ENCODE data around the gene CRTAC1. TPM values are rescaled to one million over a fixed set of nuclear protein-coding genes. Genes with fewer than 3 reads are reported as not detected.

Gene CRTAC1
- polyA plus RNA-seq, 4 donors, result 4.4 to 52.9 (median 31.3) TPM

GRCh38 chr10:97818572-97818971, 211.8 kb downstream of the CRTAC1 start:
- DNase-seq (ENCODE audit: low read depth in 4 of 4, low spot score in 3 of 4), result no peak

DNA sequence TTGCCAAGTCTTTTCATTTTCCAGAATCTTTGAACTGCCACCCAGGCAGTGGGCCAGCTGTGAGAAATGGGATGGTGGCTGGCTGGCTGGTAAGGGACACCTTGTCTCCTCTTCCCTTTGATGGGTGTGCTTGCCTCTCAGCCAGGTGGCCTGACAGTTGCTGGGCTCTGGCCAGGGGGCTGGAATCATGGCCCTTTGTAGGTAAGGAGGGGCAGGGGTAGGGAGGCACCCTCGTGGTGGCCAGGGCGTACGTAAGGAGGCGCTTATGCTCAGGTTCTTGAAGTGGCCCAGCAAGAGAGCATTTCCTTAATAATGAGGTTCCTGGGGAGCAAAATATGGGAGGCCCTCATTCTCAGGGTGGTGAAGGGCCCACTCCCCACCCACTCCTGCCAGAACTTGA, 213.8 kb downstream of the CRTAC1 start:
- no peak for DNase-seq (ENCODE audit: low read depth in 4 of 4, low spot score in 3 of 4)

Other genes starting within 250 kb of the CRTAC1 start
- gene GOLGA7B, start 180.8 kb downstream of the CRTAC1 start, polyA plus RNA-seq (ENCODE audit: insufficient read length in 4 of 4), result 1 to 10 TPM in 1 of 4 donors, under 1 TPM in 3; 0.15 to 1.2 (median 0.67) TPM
- gene R3HCC1L, start 104.0 kb upstream of the CRTAC1 start, polyA plus RNA-seq (ENCODE audit: insufficient read length in 4 of 4), result 10 to 100 TPM; 10.0 to 23.1 (median 21.0) TPM
- 10 to 100 TPM in 1 of 4 donors, 1 to 10 TPM in 3; 3.7 to 19.0 (median 4.5) TPM for gene LOXL4, start 237.6 kb upstream of the CRTAC1 start, polyA plus RNA-seq (ENCODE audit: insufficient read length in 4 of 4)